Central memory CD4-positive, alpha-beta T cell (primary cell): ENCODE measurements around the gene KIF23.

Source experiments
- DNase-seq: peaks from one replicate; pipeline ENCODE4 v3.0.0; 2022

Gene KIF23

GRCh38 chr15:69496001-69496400 lies 81.9 kb downstream of the KIF23 start:
- DNase-seq: no peak

GRCh38 chr15:69497076-69497475 lies 82.9 kb downstream of the KIF23 start:
- no peak for DNase-seq

GRCh38 chr15:69497667-69498066 lies 83.5 kb downstream of the KIF23 start:
- DNase-seq: no peak
